Fibroblast of lung (primary cell): ENCODE measurements around the gene GID8. TPM values are rescaled to one million over a fixed set of nuclear protein-coding genes. Genes with fewer than 3 reads are reported as not detected.

ENCODE experiments used
- DNase-seq, 2 donors: peaks; one replicate each; pipeline versions ENCODE4 v3.0.0 to v3.0.0-alpha.2; 2010; ENCODE audit warnings: low read depth in 2 of 2
- H2AFZ ChIP-seq: 2 replicates; pipeline ENCODE4 v1.5.1; 2012; ENCODE audit warnings: low read length, control low read depth, inconsistent platforms
- H3K27ac ChIP-seq: 2 replicates; pipeline ENCODE4 v1.5.1; 2011; ENCODE audit warnings: low read length, control low read depth; ENCODE audit not compliant: insufficient read depth
- H3K27me3 ChIP-seq: 2 replicates; pipeline ENCODE4 v1.5.1; 2011; ENCODE audit warnings: mild to moderate bottlenecking, low read length; ENCODE audit not compliant: control insufficient read depth, insufficient read depth
- H3K36me3 ChIP-seq: 2 replicates; pipeline ENCODE4 v1.5.1; 2011; ENCODE audit warnings: low read length; ENCODE audit not compliant: control insufficient read depth, insufficient read depth
- H3K4me1 ChIP-seq: 2 replicates; pipeline ENCODE4 v1.5.1; 2011; ENCODE audit warnings: low read length; ENCODE audit not compliant: control insufficient read depth, insufficient read depth; ENCODE audit errors: extremely low read depth
- H3K4me2 ChIP-seq: 2 replicates; pipeline ENCODE4 v1.5.1; 2011; ENCODE audit warnings: low read length, control low read depth; ENCODE audit not compliant: insufficient read depth; ENCODE audit errors: extremely low read depth
- H3K4me3 ChIP-seq, 4 experiments: fragments of 200-600 bp in 1 of 4; sonication (generic) in 1 of 4; replicated peaks in 1 of 4; 2 replicates each; pipeline ENCODE4 v1.5.1; 2011 to 2016; ENCODE audit warnings: low read length in 4 of 4, low read depth in 3 of 4, mild to moderate bottlenecking in 3 of 4, control low read depth in 2 of 4, inconsistent platforms in 1 of 4, mixed read lengths in 1 of 4; ENCODE audit not compliant: insufficient read depth in 1 of 4; ENCODE audit errors: control extremely low read depth in 1 of 4
- H3K79me2 ChIP-seq: 2 replicates; pipeline ENCODE4 v1.5.1; 2012; ENCODE audit warnings: mild to moderate bottlenecking, low read length, inconsistent platforms; ENCODE audit not compliant: control insufficient read depth, insufficient read depth
- H3K9ac ChIP-seq: 2 replicates; pipeline ENCODE4 v1.5.1; 2011; ENCODE audit warnings: mild to moderate bottlenecking, low read length, control low read depth; ENCODE audit not compliant: insufficient read depth
- H3K9me3 ChIP-seq: 2 replicates; pipeline ENCODE4 v1.5.1; 2012; ENCODE audit warnings: low read depth, low read length; ENCODE audit not compliant: control insufficient read depth, insufficient read depth
- H4K20me1 ChIP-seq: 2 replicates; pipeline ENCODE4 v1.5.1; 2011; ENCODE audit warnings: low read length; ENCODE audit not compliant: control insufficient read depth, insufficient read depth; ENCODE audit errors: extremely low read depth
- EZH2 ChIP-seq: IDR thresholded peaks from 2 replicates; pipeline ENCODE4 v1.5.1; 2012; ENCODE audit warnings: low read length, control low read depth, mild to moderate bottlenecking; ENCODE audit errors: missing control alignments
- polyA plus RNA-seq, 2 donors: library from polyadenylated mRNA; depleted of rRNA in 1 of 2; stranded (reverse) in 1 of 2; unstranded in 1 of 2; fragments of >200 nt; gene quantifications; 2 replicates each; pipeline ENCODE4 v1.2.1, GENCODE V29; 2011 to 2012; ENCODE audit warnings: missing spikeins in 1 of 2
- total RNA-seq: library from RNA; depleted of rRNA; stranded (reverse); fragments of >200 nt; gene quantifications from 2 replicates; pipeline ENCODE4 v1.2.1, GENCODE V29; 2014
- TF ChIP-seq, protein P1 (sequence below), 2 donors: IDR thresholded peaks in 1 of 2; conservative IDR thresholded peaks in 1 of 2; 1 replicate in 1 of 2; 2 replicates in 1 of 2; pipeline ENCODE4 v1.5.1; 2011 to 2012; ENCODE audit warnings: low read length in 2 of 2, control low read depth in 1 of 2, inconsistent platforms in 1 of 2, low read depth in 1 of 2, mild to moderate bottlenecking in 1 of 2

GID8 gene
- total and polyA plus RNA-seq, 2 donors (not counting 1 experiment from before 2014, with no cell fraction given) = 23.0 to 33.9 TPM

DNA sequence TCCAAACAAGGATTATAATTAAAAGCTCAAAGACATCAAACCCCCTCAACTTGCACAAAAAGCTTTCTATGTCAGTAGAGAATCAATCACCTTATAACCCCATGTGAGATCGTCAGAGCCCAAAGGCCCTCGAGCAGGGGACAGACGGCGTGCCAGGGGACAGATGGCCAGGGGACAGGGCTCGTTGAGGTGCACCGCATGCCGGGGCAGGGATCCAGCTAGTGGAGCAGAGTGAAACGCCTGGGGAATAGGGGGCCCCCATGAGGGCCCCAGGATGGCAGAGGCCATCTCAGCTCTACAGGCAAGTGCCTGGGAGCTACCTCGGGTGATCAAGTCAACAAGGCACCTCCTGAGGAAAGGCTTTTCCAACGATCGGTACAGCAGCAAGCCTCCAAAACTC is 40.3 kb upstream of the GID8 start:
- no peaks in the 10 kb centered on the region for H3K9me3 ChIP-seq
- no peak overlapping the region for H3K4me2 ChIP-seq
- no peak overlapping the region for H2AFZ ChIP-seq
- H3K27me3 ChIP-seq = no peaks in the 10 kb centered on the region
- H3K27ac ChIP-seq = no peak overlapping the region
- H4K20me1 ChIP-seq = no peaks in the 10 kb centered on the region
- TF ChIP-seq EZH2 = no peak
- TF ChIP-seq, protein P1, sequence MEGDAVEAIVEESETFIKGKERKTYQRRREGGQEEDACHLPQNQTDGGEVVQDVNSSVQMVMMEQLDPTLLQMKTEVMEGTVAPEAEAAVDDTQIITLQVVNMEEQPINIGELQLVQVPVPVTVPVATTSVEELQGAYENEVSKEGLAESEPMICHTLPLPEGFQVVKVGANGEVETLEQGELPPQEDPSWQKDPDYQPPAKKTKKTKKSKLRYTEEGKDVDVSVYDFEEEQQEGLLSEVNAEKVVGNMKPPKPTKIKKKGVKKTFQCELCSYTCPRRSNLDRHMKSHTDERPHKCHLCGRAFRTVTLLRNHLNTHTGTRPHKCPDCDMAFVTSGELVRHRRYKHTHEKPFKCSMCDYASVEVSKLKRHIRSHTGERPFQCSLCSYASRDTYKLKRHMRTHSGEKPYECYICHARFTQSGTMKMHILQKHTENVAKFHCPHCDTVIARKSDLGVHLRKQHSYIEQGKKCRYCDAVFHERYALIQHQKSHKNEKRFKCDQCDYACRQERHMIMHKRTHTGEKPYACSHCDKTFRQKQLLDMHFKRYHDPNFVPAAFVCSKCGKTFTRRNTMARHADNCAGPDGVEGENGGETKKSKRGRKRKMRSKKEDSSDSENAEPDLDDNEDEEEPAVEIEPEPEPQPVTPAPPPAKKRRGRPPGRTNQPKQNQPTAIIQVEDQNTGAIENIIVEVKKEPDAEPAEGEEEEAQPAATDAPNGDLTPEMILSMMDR (conservative IDR thresholded peaks at IDR 0.05 in 1 of 2, IDR thresholded peaks at IDR 0.05 in 1 of 2; ENCODE audit: low read depth in 1 of 2, low read length in 2 of 2) = no peak
- no peak for DNase-seq
- no peak overlapping the region for H3K9ac ChIP-seq
- H3K4me1 ChIP-seq = peaks cover 7% of the 10 kb centered on the region
- peaks cover 18% of the 10 kb centered on the region for H3K36me3 ChIP-seq
- no peak overlapping the region for H3K4me3 ChIP-seq
- H3K79me2 ChIP-seq = no peaks in the 10 kb centered on the region

DNA sequence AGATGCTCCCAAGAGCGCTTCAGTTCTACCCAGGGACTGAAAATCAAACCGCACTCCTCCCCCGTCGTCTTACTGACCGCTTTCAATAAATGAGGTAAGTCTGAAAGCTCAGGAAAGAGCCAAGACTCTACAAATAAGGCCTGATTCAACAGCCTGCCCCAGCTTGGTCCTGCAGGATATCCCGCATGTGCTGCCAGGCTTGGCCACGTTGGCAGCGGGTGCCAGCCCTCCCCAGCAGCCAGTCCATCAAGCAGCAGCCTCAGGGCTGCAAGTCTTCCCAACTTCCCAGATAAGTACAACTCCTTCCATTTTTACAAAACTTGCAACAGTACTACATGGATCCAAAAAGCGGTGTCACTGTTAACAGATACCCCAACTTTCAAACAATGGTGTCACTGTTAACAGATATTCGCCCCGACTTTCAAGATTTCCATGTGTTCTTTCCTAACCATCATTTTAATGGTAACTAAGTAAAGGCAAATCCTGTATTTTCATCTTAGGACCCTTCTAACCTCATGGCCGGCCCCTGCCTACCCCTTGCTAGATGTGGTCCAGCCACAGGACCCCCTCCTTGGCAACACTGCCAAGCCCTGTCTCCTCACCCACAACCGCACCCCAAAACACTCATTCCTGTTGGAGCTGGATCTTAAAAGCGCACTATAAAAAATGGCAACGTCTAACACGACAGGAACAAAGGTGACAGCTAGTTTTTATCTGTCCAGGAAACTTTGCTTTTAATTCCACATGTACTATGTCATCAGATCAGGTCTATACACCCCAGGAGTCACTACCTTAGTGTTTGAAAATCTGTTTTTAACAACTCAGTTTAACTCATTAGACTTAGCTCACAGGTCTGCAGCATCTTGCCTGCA is 39.6 kb upstream of the GID8 start:
- no peaks in the 10 kb centered on the region for H4K20me1 ChIP-seq
- no peak for DNase-seq
- H3K4me2 ChIP-seq = no peak overlapping the region
- H3K27me3 ChIP-seq = no peaks in the 10 kb centered on the region
- H3K4me3 ChIP-seq = no peak overlapping the region
- peaks cover 19% of the 10 kb centered on the region for H3K36me3 ChIP-seq
- TF ChIP-seq, protein P1 (conservative IDR thresholded peaks at IDR 0.05 in 1 of 2, IDR thresholded peaks at IDR 0.05 in 1 of 2; ENCODE audit: low read depth in 1 of 2, low read length in 2 of 2) = no peak
- no peak for TF ChIP-seq EZH2
- no peaks in the 10 kb centered on the region for H3K79me2 ChIP-seq
- no peak overlapping the region for H3K27ac ChIP-seq
- no peak overlapping the region for H3K9ac ChIP-seq
- peaks cover 10% of the 10 kb centered on the region for H3K4me1 ChIP-seq
- H3K9me3 ChIP-seq = no peaks in the 10 kb centered on the region
- H2AFZ ChIP-seq = no peak overlapping the region

GRCh38 chr20:62898970-62899632 is 38.8 kb upstream of the GID8 start:
- no peak overlapping the region for H3K4me2 ChIP-seq
- no peak overlapping the region for H3K9ac ChIP-seq
- no peaks in the 10 kb centered on the region for H3K9me3 ChIP-seq
- peaks cover 18% of the 10 kb centered on the region for H3K36me3 ChIP-seq
- no peaks in the 10 kb centered on the region for H4K20me1 ChIP-seq
- H3K4me1 ChIP-seq = peaks cover 13% of the 10 kb centered on the region
- no peak overlapping the region for H3K4me3 ChIP-seq
- no peaks in the 10 kb centered on the region for H3K79me2 ChIP-seq
- DNase-seq = no peak
- no peak overlapping the region for H3K27ac ChIP-seq
- H2AFZ ChIP-seq = no peak overlapping the region
- H3K27me3 ChIP-seq = no peaks in the 10 kb centered on the region
- TF ChIP-seq EZH2 = no peak
- TF ChIP-seq, protein P1 (conservative IDR thresholded peaks at IDR 0.05 in 1 of 2, IDR thresholded peaks at IDR 0.05 in 1 of 2; ENCODE audit: low read depth in 1 of 2, low read length in 2 of 2) = no peak
